HG02588 (cell line): ENCODE data around the gene RNASE4.
A peak's percentile ranks its signal among the peaks of the same experiment; 100 is the strongest.

Experiments
- ATAC-seq: cut with Tn5 transposase; IDR thresholded peaks from one replicate; pipeline ENCODE4 v1.9.1; 2021; ENCODE audit warnings: mild to moderate bottlenecking, moderate library complexity; ENCODE audit not compliant: unreplicated experiment

Gene RNASE4

GRCh38 chr14:20671597-20672283 lies 12.6 kb upstream of the RNASE4 start:
- no peak for ATAC-seq

GRCh38 chr14:20675669-20676068 lies 8.7 kb upstream of the RNASE4 start:
- ATAC-seq, result no peak

- no peak for ATAC-seq
Observed at GRCh38 chr14:20676072-20676471, 8.3 kb upstream of the RNASE4 start.

GRCh38 chr14:20679907-20680306 lies 4.5 kb upstream of the RNASE4 start:
- no peak for ATAC-seq

GRCh38 chr14:20680363-20680762 lies 4.0 kb upstream of the RNASE4 start:
- no peak for ATAC-seq

- ATAC-seq, result peak; percentile 24
Observed at GRCh38 chr14:20680843-20681347, 3.5 kb upstream of the RNASE4 start.

GRCh38 chr14:20681348-20682126 lies 2.8 kb upstream of the RNASE4 start:
- ATAC-seq, result peak; percentile 18

GRCh38 chr14:20682127-20682434 lies 2.3 kb upstream of the RNASE4 start:
- ATAC-seq, result no peak

GRCh38 chr14:20682435-20683124 lies 1.8 kb upstream of the RNASE4 start:
- peak; percentile 35 for ATAC-seq

- ATAC-seq, result peak; percentile 24
Observed at GRCh38 chr14:20683125-20683890, 1.1 kb upstream of the RNASE4 start.

- ATAC-seq, result no peak
Observed at GRCh38 chr14:20684662-20685456, 499 bp downstream of the RNASE4 start.

- no peak for ATAC-seq
Observed at GRCh38 chr14:20686386-20687143, 2.2 kb downstream of the RNASE4 start.

GRCh38 chr14:20687362-20688166 lies 3.2 kb downstream of the RNASE4 start:
- ATAC-seq, result no peak

GRCh38 chr14:20688167-20688839 lies 3.9 kb downstream of the RNASE4 start, which contains the start of gene ANG:
Gene ANG, plus strand, starts transcription at chr14:20688764. Its CDS starts 4,801 bp downstream, at chr14:20693565.
- ATAC-seq, result no peak

- peak; percentile 74 for ATAC-seq
Observed at GRCh38 chr14:20690848-20691640, 6.7 kb downstream of the RNASE4 start.

GRCh38 chr14:20692116-20692751 lies 7.9 kb downstream of the RNASE4 start:
- ATAC-seq, result no peak

- no peak for ATAC-seq
Observed at GRCh38 chr14:20696764-20697163, 12.4 kb downstream of the RNASE4 start.
